GM23338 (cell line): ENCODE results near the gene ATF2. TPM values are rescaled to one million over a fixed set of nuclear protein-coding genes. Genes with fewer than 3 reads are reported as not detected.

Source experiments
- ATAC-seq: fragments of 200-7000 bp; cut with Tn5 transposase; 3 replicates; pipeline ENCODE4 v1.9.1; 2020
- DNase-seq: peaks from one replicate; pipeline ENCODE4 v3.0.0-alpha.2; 2015; ENCODE audit warnings: low spot score
- H2AFZ ChIP-seq: fragments of 200-600 bp; sonication (generic); 2 replicates; pipeline ENCODE4 v1.8.0; 2016; ENCODE audit warnings: antibody characterized with exemption, mild to moderate bottlenecking, moderate library complexity
- H3F3A ChIP-seq: fragments of 200-600 bp; sonication (generic); replicated peaks from 2 replicates; pipeline ENCODE4 v1.8.0; 2017; ENCODE audit warnings: antibody characterized with exemption, mixed run types, low read depth
- H3K27ac ChIP-seq: fragments of 200-600 bp; sonication (generic); 2 replicates; pipeline ENCODE4 v1.6.1; 2016; ENCODE audit warnings: low read depth
- H3K27me3 ChIP-seq: fragments of 200-600 bp; sonication (generic); 2 replicates; pipeline ENCODE4 v1.8.0; 2016; ENCODE audit warnings: mild to moderate bottlenecking, mixed run types, moderate library complexity; ENCODE audit not compliant: insufficient read depth
- H3K36me3 ChIP-seq: fragments of 200-600 bp; sonication (generic); 2 replicates; pipeline ENCODE4 v1.8.0; 2016; ENCODE audit warnings: mild to moderate bottlenecking; ENCODE audit not compliant: insufficient read depth
- H3K4me1 ChIP-seq: fragments of 200-600 bp; sonication (generic); 2 replicates; pipeline ENCODE4 v1.8.0; 2016; ENCODE audit warnings: mild to moderate bottlenecking, moderate library complexity; ENCODE audit not compliant: insufficient read depth
- H3K4me2 ChIP-seq: fragments of 200-600 bp; sonication (generic); 2 replicates; pipeline ENCODE4 v1.7.1; 2017; ENCODE audit warnings: mixed run types
- H3K4me3 ChIP-seq: fragments of 200-600 bp; sonication (generic); 2 replicates; pipeline ENCODE4 v1.6.1; 2016; ENCODE audit warnings: mixed run types
- H3K79me2 ChIP-seq: fragments of 200-600 bp; sonication (generic); replicated peaks from 2 replicates; pipeline ENCODE4 v1.8.0; 2017; ENCODE audit warnings: mild to moderate bottlenecking; ENCODE audit not compliant: insufficient read depth
- H3K9me2 ChIP-seq: fragments of 200-600 bp; sonication (generic); 2 replicates; pipeline ENCODE4 v1.8.0; 2017; ENCODE audit not compliant: insufficient read depth
- H4K20me1 ChIP-seq: fragments of 200-600 bp; sonication (generic); replicated peaks from 2 replicates; pipeline ENCODE4 v1.8.0; 2017; ENCODE audit warnings: mild to moderate bottlenecking; ENCODE audit not compliant: insufficient read depth
- H3K27ac Mint-ChIP-seq: 2 replicates; pipeline ENCODE4 v1.8.0; 2020; ENCODE audit warnings: inconsistent platforms, mild to moderate bottlenecking, moderate library complexity, mixed read lengths
- H3K27me3 Mint-ChIP-seq: 3 replicates; pipeline ENCODE4 v1.8.0; 2022; ENCODE audit warnings: low read depth, mild to moderate bottlenecking, moderate library complexity, mixed read lengths, inconsistent platforms; ENCODE audit not compliant: insufficient read depth, poor library complexity
- H3K36me3 Mint-ChIP-seq: 3 replicates; pipeline ENCODE4 v1.8.0; 2021; ENCODE audit warnings: low read depth, mild to moderate bottlenecking, inconsistent platforms, moderate library complexity, mixed read lengths
- H3K4me1 Mint-ChIP-seq: 3 replicates; pipeline ENCODE4 v1.8.0; 2020; ENCODE audit warnings: mild to moderate bottlenecking, inconsistent platforms, mixed read lengths
- H3K4me3 Mint-ChIP-seq: 3 replicates; pipeline ENCODE4 v1.8.0; 2021; ENCODE audit warnings: moderate library complexity, mild to moderate bottlenecking, inconsistent platforms, mixed read lengths
- H3K9me3 Mint-ChIP-seq: 3 replicates; pipeline ENCODE4 v1.8.0; 2020; ENCODE audit warnings: moderate library complexity, mild to moderate bottlenecking, inconsistent platforms, mixed read lengths
- CREB1 ChIP-seq: fragments of 250-450 bp; sonication (Bioruptor Pico); IDR thresholded peaks from 2 replicates; pipeline ENCODE4 v1.5.0; 2020; ENCODE audit warnings: low read depth, mild to moderate bottlenecking, moderate library complexity
- EZH2 ChIP-seq: fragments of 200-600 bp; sonication (generic); IDR thresholded peaks from one replicate; pipeline ENCODE4 v1.8.0; 2017; ENCODE audit warnings: antibody characterized with exemption, mild to moderate bottlenecking, low read depth; ENCODE audit not compliant: unreplicated experiment
- JUNB ChIP-seq: IDR thresholded peaks from one replicate; pipeline ENCODE4 v1.6.1; 2016; ENCODE audit warnings: antibody characterized with exemption; ENCODE audit not compliant: unreplicated experiment
- NANOG ChIP-seq: IDR thresholded peaks from 2 replicates; pipeline ENCODE4 v1.6.1; 2016; ENCODE audit warnings: antibody characterized with exemption, borderline replicate concordance
- STAT1 ChIP-seq: IDR thresholded peaks from one replicate; pipeline ENCODE4 v1.6.1; 2016; ENCODE audit warnings: antibody characterized with exemption; ENCODE audit not compliant: unreplicated experiment
- ZNF114 ChIP-seq: fragments of 250-450 bp; sonication (Bioruptor Pico); IDR thresholded peaks from 2 replicates; pipeline ENCODE4 v1.5.0; 2020; ENCODE audit warnings: mild to moderate bottlenecking, moderate library complexity
- ZNF331 ChIP-seq: fragments of 250-450 bp; sonication (Bioruptor Pico); IDR thresholded peaks from 2 replicates; pipeline ENCODE4 v1.5.0; 2020; ENCODE audit warnings: low read depth, mild to moderate bottlenecking, moderate library complexity
- polyA plus RNA-seq: library from polyadenylated mRNA; unstranded; fragments of >200 nt; fragmentation: Nextera tagmentation; extraction: Ambion mirVana; gene quantifications from 2 replicates; pipeline ENCODE4 v1.2.1, GENCODE V29; 2016
- total RNA-seq: library from RNA; depleted of rRNA; stranded (reverse); fragments of >200 nt; shearing (Covaris generic); gene quantifications from 2 replicates; pipeline ENCODE4 v1.2.3, GENCODE V29; 2014
- TF ChIP-seq, protein P1 (sequence below): fragments of 250-450 bp; sonication (Bioruptor Pico); IDR thresholded peaks from 2 replicates; pipeline ENCODE4 v1.5.0; 2020; ENCODE audit warnings: mild to moderate bottlenecking, moderate library complexity
- TF ChIP-seq, protein P2 (sequence below): IDR thresholded peaks from 2 replicates; pipeline ENCODE4 v1.6.1; 2016; ENCODE audit warnings: antibody characterized with exemption
- TF ChIP-seq, protein P3 (sequence below): IDR thresholded peaks from one replicate; pipeline ENCODE4 v1.6.1; 2018; ENCODE audit warnings: antibody characterized with exemption; ENCODE audit not compliant: unreplicated experiment

ATF2 gene
- total and polyA plus RNA-seq, 2 experiments from 2014 or later: 23.6 to 56.2 TPM

DNA sequence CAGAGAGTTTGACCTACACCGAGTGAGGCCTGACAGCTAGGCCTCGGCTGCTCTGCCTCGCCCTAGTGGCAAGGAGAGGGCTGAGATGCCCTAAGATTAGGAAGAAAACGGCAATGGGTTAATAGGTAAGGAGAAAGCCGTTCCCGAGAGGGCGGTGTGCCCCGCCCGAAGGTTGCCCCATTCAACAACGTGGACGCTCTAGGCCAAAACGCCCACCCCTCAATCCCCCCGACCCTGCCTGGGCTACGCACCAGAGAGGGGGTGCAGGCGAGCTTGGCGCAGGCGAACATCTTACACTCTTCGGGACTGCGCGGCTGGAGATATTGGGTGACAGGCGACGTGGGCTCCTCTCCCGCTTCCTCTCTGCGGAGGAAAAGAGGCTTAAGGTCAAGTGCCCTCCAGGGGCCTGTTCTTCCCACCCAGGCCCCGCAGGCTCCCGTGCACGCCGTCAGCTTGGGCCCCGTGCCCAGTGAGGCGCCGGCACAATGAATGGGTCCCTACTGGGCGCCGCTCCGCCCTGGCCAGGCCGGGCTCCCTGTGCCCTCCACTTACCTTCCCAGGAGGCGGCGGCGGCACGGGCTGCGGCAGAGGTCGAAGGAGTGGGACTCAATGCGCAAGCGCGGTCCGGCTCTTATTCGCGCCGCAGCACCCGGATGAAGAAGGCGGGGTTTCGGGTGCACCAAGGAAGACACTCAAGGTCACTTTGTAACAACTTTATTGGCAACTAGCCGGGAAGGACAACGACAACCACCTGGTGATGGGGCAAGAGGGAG lies 13.3 kb upstream of the ATF2 start, which contains the start of gene ATP5MC3 (continued):
- TF ChIP-seq, protein P1, sequence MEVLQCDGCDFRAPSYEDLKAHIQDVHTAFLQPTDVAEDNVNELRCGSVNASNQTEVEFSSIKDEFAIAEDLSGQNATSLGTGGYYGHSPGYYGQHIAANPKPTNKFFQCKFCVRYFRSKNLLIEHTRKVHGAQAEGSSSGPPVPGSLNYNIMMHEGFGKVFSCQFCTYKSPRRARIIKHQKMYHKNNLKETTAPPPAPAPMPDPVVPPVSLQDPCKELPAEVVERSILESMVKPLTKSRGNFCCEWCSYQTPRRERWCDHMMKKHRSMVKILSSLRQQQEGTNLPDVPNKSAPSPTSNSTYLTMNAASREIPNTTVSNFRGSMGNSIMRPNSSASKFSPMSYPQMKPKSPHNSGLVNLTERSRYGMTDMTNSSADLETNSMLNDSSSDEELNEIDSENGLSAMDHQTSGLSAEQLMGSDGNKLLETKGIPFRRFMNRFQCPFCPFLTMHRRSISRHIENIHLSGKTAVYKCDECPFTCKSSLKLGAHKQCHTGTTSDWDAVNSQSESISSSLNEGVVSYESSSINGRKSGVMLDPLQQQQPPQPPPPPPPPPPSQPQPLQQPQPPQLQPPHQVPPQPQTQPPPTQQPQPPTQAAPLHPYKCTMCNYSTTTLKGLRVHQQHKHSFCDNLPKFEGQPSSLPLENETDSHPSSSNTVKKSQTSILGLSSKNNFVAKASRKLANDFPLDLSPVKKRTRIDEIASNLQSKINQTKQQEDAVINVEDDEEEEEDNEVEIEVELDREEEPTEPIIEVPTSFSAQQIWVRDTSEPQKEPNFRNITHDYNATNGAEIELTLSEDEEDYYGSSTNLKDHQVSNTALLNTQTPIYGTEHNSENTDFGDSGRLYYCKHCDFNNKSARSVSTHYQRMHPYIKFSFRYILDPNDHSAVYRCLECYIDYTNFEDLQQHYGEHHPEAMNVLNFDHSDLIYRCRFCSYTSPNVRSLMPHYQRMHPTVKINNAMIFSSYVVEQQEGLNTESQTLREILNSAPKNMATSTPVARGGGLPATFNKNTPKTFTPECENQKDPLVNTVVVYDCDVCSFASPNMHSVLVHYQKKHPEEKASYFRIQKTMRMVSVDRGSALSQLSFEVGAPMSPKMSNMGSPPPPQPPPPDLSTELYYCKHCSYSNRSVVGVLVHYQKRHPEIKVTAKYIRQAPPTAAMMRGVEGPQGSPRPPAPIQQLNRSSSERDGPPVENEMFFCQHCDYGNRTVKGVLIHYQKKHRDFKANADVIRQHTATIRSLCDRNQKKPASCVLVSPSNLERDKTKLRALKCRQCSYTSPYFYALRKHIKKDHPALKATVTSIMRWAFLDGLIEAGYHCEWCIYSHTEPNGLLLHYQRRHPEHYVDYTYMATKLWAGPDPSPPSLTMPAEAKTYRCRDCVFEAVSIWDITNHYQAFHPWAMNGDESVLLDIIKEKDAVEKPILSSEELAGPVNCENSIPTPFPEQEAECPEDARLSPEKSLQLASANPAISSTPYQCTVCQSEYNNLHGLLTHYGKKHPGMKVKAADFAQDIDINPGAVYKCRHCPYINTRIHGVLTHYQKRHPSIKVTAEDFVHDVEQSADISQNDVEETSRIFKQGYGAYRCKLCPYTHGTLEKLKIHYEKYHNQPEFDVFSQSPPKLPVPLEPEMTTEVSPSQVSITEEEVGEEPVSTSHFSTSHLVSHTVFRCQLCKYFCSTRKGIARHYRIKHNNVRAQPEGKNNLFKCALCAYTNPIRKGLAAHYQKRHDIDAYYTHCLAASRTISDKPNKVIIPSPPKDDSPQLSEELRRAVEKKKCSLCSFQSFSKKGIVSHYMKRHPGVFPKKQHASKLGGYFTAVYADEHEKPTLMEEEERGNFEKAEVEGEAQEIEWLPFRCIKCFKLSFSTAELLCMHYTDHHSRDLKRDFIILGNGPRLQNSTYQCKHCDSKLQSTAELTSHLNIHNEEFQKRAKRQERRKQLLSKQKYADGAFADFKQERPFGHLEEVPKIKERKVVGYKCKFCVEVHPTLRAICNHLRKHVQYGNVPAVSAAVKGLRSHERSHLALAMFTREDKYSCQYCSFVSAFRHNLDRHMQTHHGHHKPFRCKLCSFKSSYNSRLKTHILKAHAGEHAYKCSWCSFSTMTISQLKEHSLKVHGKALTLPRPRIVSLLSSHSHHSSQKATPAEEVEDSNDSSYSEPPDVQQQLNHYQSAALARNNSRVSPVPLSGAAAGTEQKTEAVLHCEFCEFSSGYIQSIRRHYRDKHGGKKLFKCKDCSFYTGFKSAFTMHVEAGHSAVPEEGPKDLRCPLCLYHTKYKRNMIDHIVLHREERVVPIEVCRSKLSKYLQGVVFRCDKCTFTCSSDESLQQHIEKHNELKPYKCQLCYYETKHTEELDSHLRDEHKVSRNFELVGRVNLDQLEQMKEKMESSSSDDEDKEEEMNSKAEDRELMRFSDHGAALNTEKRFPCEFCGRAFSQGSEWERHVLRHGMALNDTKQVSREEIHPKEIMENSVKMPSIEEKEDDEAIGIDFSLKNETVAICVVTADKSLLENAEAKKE (CRISPR knock-in tag): no peak

DNA sequence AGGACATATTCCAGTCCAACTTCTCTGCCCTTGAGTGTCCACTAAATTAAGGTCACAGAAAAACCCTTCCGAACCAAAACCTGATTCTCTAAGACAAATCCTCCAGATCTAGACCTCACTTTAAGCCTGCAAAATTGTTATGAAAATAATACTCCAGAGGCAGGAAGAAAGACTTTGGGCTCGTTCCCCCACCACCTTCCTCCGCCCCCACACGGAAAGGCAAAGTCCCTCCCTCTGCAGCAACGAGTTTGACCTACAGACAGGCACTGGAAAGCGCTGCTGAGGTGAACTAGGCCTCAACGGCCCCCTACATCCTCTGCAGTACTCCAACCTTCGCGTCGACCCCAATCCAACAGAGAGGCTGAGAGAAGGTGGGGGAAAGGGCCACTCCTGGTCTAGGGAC lies 12.7 kb upstream of the ATF2 start:
- peak; percentile 68 for ATAC-seq
- peaks cover 3% of the 10 kb centered on the region for H3K27me3 Mint-ChIP-seq
- H3K27ac ChIP-seq: peak overlapping the region; percentile 85
- H3K4me3 Mint-ChIP-seq: peak overlapping the region; percentile 87
- peaks cover 28% of the 10 kb centered on the region for H3K36me3 ChIP-seq
- H3K4me2 ChIP-seq: peak overlapping the region; percentile 83
- peaks cover 38% of the 10 kb centered on the region for H3K36me3 Mint-ChIP-seq
- peak overlapping the region; percentile 89 for H3K4me3 ChIP-seq
- H3K79me2 ChIP-seq: peaks cover 26% of the 10 kb centered on the region
- H3K27ac Mint-ChIP-seq: peak overlapping the region; percentile 88
- no peaks in the 10 kb centered on the region for H3F3A ChIP-seq
- H3K4me1 ChIP-seq: no peaks in the 10 kb centered on the region
- H3K9me2 ChIP-seq: peaks cover 13% of the 10 kb centered on the region
- H4K20me1 ChIP-seq: peaks cover 25% of the 10 kb centered on the region
- no peaks in the 10 kb centered on the region for H3K27me3 ChIP-seq
- no peaks in the 10 kb centered on the region for H3K9me3 Mint-ChIP-seq
- peak; percentile 56 for DNase-seq
- peak overlapping the region; percentile 83 for H2AFZ ChIP-seq
- H3K4me1 Mint-ChIP-seq: peaks cover 13% of the 10 kb centered on the region; the same call in 2 of the 3 replicates
- TF ChIP-seq, protein P2, sequence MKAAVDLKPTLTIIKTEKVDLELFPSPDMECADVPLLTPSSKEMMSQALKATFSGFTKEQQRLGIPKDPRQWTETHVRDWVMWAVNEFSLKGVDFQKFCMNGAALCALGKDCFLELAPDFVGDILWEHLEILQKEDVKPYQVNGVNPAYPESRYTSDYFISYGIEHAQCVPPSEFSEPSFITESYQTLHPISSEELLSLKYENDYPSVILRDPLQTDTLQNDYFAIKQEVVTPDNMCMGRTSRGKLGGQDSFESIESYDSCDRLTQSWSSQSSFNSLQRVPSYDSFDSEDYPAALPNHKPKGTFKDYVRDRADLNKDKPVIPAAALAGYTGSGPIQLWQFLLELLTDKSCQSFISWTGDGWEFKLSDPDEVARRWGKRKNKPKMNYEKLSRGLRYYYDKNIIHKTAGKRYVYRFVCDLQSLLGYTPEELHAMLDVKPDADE: no peak
- TF ChIP-seq, protein P3, sequence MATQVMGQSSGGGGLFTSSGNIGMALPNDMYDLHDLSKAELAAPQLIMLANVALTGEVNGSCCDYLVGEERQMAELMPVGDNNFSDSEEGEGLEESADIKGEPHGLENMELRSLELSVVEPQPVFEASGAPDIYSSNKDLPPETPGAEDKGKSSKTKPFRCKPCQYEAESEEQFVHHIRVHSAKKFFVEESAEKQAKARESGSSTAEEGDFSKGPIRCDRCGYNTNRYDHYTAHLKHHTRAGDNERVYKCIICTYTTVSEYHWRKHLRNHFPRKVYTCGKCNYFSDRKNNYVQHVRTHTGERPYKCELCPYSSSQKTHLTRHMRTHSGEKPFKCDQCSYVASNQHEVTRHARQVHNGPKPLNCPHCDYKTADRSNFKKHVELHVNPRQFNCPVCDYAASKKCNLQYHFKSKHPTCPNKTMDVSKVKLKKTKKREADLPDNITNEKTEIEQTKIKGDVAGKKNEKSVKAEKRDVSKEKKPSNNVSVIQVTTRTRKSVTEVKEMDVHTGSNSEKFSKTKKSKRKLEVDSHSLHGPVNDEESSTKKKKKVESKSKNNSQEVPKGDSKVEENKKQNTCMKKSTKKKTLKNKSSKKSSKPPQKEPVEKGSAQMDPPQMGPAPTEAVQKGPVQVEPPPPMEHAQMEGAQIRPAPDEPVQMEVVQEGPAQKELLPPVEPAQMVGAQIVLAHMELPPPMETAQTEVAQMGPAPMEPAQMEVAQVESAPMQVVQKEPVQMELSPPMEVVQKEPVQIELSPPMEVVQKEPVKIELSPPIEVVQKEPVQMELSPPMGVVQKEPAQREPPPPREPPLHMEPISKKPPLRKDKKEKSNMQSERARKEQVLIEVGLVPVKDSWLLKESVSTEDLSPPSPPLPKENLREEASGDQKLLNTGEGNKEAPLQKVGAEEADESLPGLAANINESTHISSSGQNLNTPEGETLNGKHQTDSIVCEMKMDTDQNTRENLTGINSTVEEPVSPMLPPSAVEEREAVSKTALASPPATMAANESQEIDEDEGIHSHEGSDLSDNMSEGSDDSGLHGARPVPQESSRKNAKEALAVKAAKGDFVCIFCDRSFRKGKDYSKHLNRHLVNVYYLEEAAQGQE: no peak
- TF ChIP-seq STAT1 (no peak), EZH2 (no peak), ZNF331 (CRISPR knock-in tag) (no peak), JUNB (no peak), CREB1 (CRISPR knock-in tag) (no peak), ZNF114 (CRISPR knock-in tag) (no peak), NANOG (no peak)
